ENCODE data around the gene ARID5B.

ARID5B gene

GRCh38 chr10:61910894-61911293 lies 9.4 kb downstream of the ARID5B start:
- H3K4me3 ChIP-seq (ENCODE audit: low read depth, low read length): no peak overlapping the region
- TF ChIP-seq CTCF (IDR thresholded peaks at IDR 0.05; ENCODE audit: borderline replicate concordance, insufficient read depth, low read depth, low read length): no peak

GRCh38 chr10:61911425-61911824 lies 9.9 kb downstream of the ARID5B start:
- H3K4me3 ChIP-seq (ENCODE audit: low read depth, low read length): no peak overlapping the region
- no peak for TF ChIP-seq CTCF (IDR thresholded peaks at IDR 0.05; ENCODE audit: borderline replicate concordance, insufficient read depth, low read depth, low read length)

GRCh38 chr10:61912981-61913380 lies 11.5 kb downstream of the ARID5B start:
- TF ChIP-seq CTCF (IDR thresholded peaks at IDR 0.05; ENCODE audit: borderline replicate concordance, insufficient read depth, low read depth, low read length): no peak
- no peak overlapping the region for H3K4me3 ChIP-seq (ENCODE audit: low read depth, low read length)

GRCh38 chr10:61918140-61918539 lies 16.6 kb downstream of the ARID5B start:
- TF ChIP-seq CTCF (IDR thresholded peaks at IDR 0.05; ENCODE audit: borderline replicate concordance, insufficient read depth, low read depth, low read length): no peak
- no peak overlapping the region for H3K4me3 ChIP-seq (ENCODE audit: low read depth, low read length)

GRCh38 chr10:61918989-61919388 lies 17.5 kb downstream of the ARID5B start:
- H3K4me3 ChIP-seq (ENCODE audit: low read depth, low read length): no peak overlapping the region
- no peak for TF ChIP-seq CTCF (IDR thresholded peaks at IDR 0.05; ENCODE audit: borderline replicate concordance, insufficient read depth, low read depth, low read length)

GRCh38 chr10:61919646-61920215 lies 18.2 kb downstream of the ARID5B start:
- TF ChIP-seq CTCF (IDR thresholded peaks at IDR 0.05; ENCODE audit: borderline replicate concordance, insufficient read depth, low read depth, low read length): no peak
- H3K4me3 ChIP-seq (ENCODE audit: low read depth, low read length): no peak overlapping the region

GRCh38 chr10:61921143-61921542 lies 19.6 kb downstream of the ARID5B start:
- H3K4me3 ChIP-seq (ENCODE audit: low read depth, low read length): no peak overlapping the region
- no peak for TF ChIP-seq CTCF (IDR thresholded peaks at IDR 0.05; ENCODE audit: borderline replicate concordance, insufficient read depth, low read depth, low read length)

All from GM12875 (cell line).